ENCODE measurements around the gene ZFYVE9.
"Not testable (repeated sequence)": the region's sequence is repeated elsewhere in the genome, so short reads cannot be mapped to it uniquely, and the experiment has no call there.

Gene ZFYVE9

GRCh38 chr1:52123622-52124021 lies 18.3 kb upstream of the ZFYVE9 start:
- no peak for FAIRE-seq
- TF ChIP-seq POLR2AphosphoS5 (IDR thresholded peaks at IDR 0.05; ENCODE audit: low read depth, low read length) (no peak), POLR2A (IDR thresholded peaks at IDR 0.05; ENCODE audit: low read depth, low read length) (no peak), TAF1 (IDR thresholded peaks at IDR 0.05; ENCODE audit: borderline replicate concordance, low read depth, low read length) (no peak)
- no peak for DNase-seq (ENCODE audit: insufficient read length)

GRCh38 chr1:52125736-52126359 lies 16.0 kb upstream of the ZFYVE9 start:
- TF ChIP-seq POLR2A (IDR thresholded peaks at IDR 0.05; ENCODE audit: low read depth, low read length) (no peak), POLR2AphosphoS5 (IDR thresholded peaks at IDR 0.05; ENCODE audit: low read depth, low read length) (no peak), TAF1 (IDR thresholded peaks at IDR 0.05; ENCODE audit: borderline replicate concordance, low read depth, low read length) (no peak)
- FAIRE-seq, result no peak
- no peak for DNase-seq (ENCODE audit: insufficient read length)

- DNase-seq (ENCODE audit: insufficient read length) (no peak), FAIRE-seq (peak; percentile 90)
- TF ChIP-seq POLR2AphosphoS5 (IDR thresholded peaks at IDR 0.05; ENCODE audit: low read depth, low read length) (no peak), TAF1 (IDR thresholded peaks at IDR 0.05; ENCODE audit: borderline replicate concordance, low read depth, low read length) (no peak), POLR2A (IDR thresholded peaks at IDR 0.05; ENCODE audit: low read depth, low read length) (no peak)
Observed at GRCh38 chr1:52127181-52128180, 14.4 kb upstream of the ZFYVE9 start.

- DNase-seq (ENCODE audit: insufficient read length), result peak; percentile 35
- TF ChIP-seq POLR2A (IDR thresholded peaks at IDR 0.05; ENCODE audit: low read depth, low read length) (no peak), TAF1 (IDR thresholded peaks at IDR 0.05; ENCODE audit: borderline replicate concordance, low read depth, low read length) (no peak), POLR2AphosphoS5 (IDR thresholded peaks at IDR 0.05; ENCODE audit: low read depth, low read length) (no peak)
- FAIRE-seq, result peak; percentile 91
Observed at GRCh38 chr1:52139817-52140540, 1.9 kb upstream of the ZFYVE9 start.

- FAIRE-seq, result peak; percentile 14
Observed at GRCh38 chr1:52140633-52141512, 1.0 kb upstream of the ZFYVE9 start.

GRCh38 chr1:52142220-52143183 lies 613 bp downstream of the ZFYVE9 start:
- DNase-seq (ENCODE audit: insufficient read length), result peak; percentile 32
- no peak for TF ChIP-seq TAF1 (IDR thresholded peaks at IDR 0.05; ENCODE audit: borderline replicate concordance, low read depth, low read length)
- TF ChIP-seq POLR2AphosphoS5 (IDR thresholded peaks at IDR 0.05; ENCODE audit: low read depth, low read length), result no peak
- peak; percentile 25; the same call in 1 of the 2 replicates for TF ChIP-seq POLR2A (IDR thresholded peaks at IDR 0.05; ENCODE audit: low read depth, low read length)
- peak; percentile 42 for FAIRE-seq

More at GRCh38 chr1:52140633-52141512, 1.0 kb upstream of the ZFYVE9 start:
- DNase-seq (ENCODE audit: insufficient read length), result no peak
- TF ChIP-seq TAF1 (IDR thresholded peaks at IDR 0.05; ENCODE audit: borderline replicate concordance, low read depth, low read length), result no peak

GRCh38 chr1:52145137-52145536 lies 3.2 kb downstream of the ZFYVE9 start:
- TF ChIP-seq POLR2AphosphoS5 (IDR thresholded peaks at IDR 0.05; ENCODE audit: low read depth, low read length) (no peak), POLR2A (IDR thresholded peaks at IDR 0.05; ENCODE audit: low read depth, low read length) (no peak), TAF1 (IDR thresholded peaks at IDR 0.05; ENCODE audit: borderline replicate concordance, low read depth, low read length) (no peak)
- FAIRE-seq (no peak), DNase-seq (ENCODE audit: insufficient read length) (no peak)

- FAIRE-seq; DNase-seq (ENCODE audit: insufficient read length): not testable (repeated sequence)
Observed at GRCh38 chr1:52150445-52150844, 8.6 kb downstream of the ZFYVE9 start.

GRCh38 chr1:52150946-52151345 lies 9.1 kb downstream of the ZFYVE9 start:
- TF ChIP-seq POLR2AphosphoS5 (IDR thresholded peaks at IDR 0.05; ENCODE audit: low read depth, low read length), result no peak
- TF ChIP-seq TAF1 (IDR thresholded peaks at IDR 0.05; ENCODE audit: borderline replicate concordance, low read depth, low read length), result no peak
- TF ChIP-seq POLR2A (IDR thresholded peaks at IDR 0.05; ENCODE audit: low read depth, low read length), result no peak
- FAIRE-seq (no peak), DNase-seq (ENCODE audit: insufficient read length) (no peak)

GRCh38 chr1:52152572-52152971 lies 10.7 kb downstream of the ZFYVE9 start:
- DNase-seq (ENCODE audit: insufficient read length) (no peak), FAIRE-seq (no peak)
- TF ChIP-seq POLR2AphosphoS5 (IDR thresholded peaks at IDR 0.05; ENCODE audit: low read depth, low read length), result no peak
- TF ChIP-seq POLR2A (IDR thresholded peaks at IDR 0.05; ENCODE audit: low read depth, low read length), result no peak
- no peak for TF ChIP-seq TAF1 (IDR thresholded peaks at IDR 0.05; ENCODE audit: borderline replicate concordance, low read depth, low read length)
